IPS-NIHi7 (cell line): Measurements from ENCODE around the gene OCA2.

ENCODE experiments used
- DNase-seq: peaks from one replicate; pipeline ENCODE4 v3.0.0; 2012; ENCODE audit warnings: mixed read lengths; ENCODE audit errors: extremely low spot score

OCA2 gene

GRCh38 chr15:27873039-27873438 lies 226.1 kb downstream of the OCA2 start:
- DNase-seq: no peak

- no peak for DNase-seq
Observed at GRCh38 chr15:27872355-27872754, 226.8 kb downstream of the OCA2 start.

GRCh38 chr15:27871902-27872260 lies 227.2 kb downstream of the OCA2 start:
- DNase-seq: no peak

- DNase-seq: no peak
Observed at GRCh38 chr15:27871078-27871901, 227.8 kb downstream of the OCA2 start.

- DNase-seq: no peak
Observed at GRCh38 chr15:27870320-27870719, 228.8 kb downstream of the OCA2 start.

GRCh38 chr15:27869697-27870281 lies 229.3 kb downstream of the OCA2 start:
- DNase-seq: no peak

- DNase-seq: no peak
Observed at GRCh38 chr15:27868828-27869404, 230.2 kb downstream of the OCA2 start.

- no peak for DNase-seq
Observed at GRCh38 chr15:27867861-27868260, 231.3 kb downstream of the OCA2 start.

GRCh38 chr15:27866505-27867165 lies 232.5 kb downstream of the OCA2 start:
- no peak for DNase-seq

- no peak for DNase-seq
Observed at GRCh38 chr15:27865926-27866325, 233.2 kb downstream of the OCA2 start.

- no peak for DNase-seq
Observed at GRCh38 chr15:27865323-27865922, 233.7 kb downstream of the OCA2 start.

GRCh38 chr15:27864719-27865118 lies 234.4 kb downstream of the OCA2 start:
- DNase-seq: no peak

GRCh38 chr15:27864086-27864485 lies 235.0 kb downstream of the OCA2 start:
- DNase-seq: no peak

- no peak for DNase-seq
Observed at GRCh38 chr15:27863000-27863399, 236.1 kb downstream of the OCA2 start.

GRCh38 chr15:27861171-27861570 lies 237.9 kb downstream of the OCA2 start:
- DNase-seq: no peak

GRCh38 chr15:27855137-27855536 lies 244.0 kb downstream of the OCA2 start:
- DNase-seq: peak; percentile 8

GRCh38 chr15:27854601-27855000 lies 244.5 kb downstream of the OCA2 start:
- peak; percentile 4 for DNase-seq

GRCh38 chr15:27853624-27854455 lies 245.3 kb downstream of the OCA2 start:
- peak; percentile 9 for DNase-seq

- DNase-seq: no peak
Observed at GRCh38 chr15:27851858-27852210, 247.3 kb downstream of the OCA2 start.

GRCh38 chr15:27850981-27851857 lies 247.9 kb downstream of the OCA2 start:
- no peak for DNase-seq
